ENCODE results near the gene MTUS2. TPM values are rescaled to one million over a fixed set of nuclear protein-coding genes. Genes with fewer than 3 reads are reported as not detected.

The MTUS2 gene
- total and polyA plus RNA-seq, 2 of the 8 experiments (the other 6 are each of a cell fraction or from before 2014, with no cell fraction given), result 0.18 to 0.80 TPM

DNA sequence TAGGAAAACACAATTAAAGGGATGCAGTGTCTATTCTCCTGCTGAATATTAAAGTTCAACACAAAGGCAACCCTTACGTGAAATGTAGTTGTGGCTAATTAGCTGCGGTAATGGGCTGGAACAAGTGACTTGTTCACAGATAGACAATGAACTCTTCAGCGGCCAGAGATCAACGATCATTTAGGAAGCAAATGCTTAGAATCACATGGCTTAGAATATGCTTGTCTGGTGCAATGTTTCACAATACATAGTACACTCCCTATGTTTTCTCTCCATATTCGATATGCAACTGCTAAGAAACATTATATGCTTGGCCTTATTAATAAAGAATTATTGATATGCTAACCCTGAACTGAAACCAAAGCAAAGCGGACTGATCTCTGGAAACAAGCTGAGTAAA is 25.7 kb upstream of the MTUS2 start (continued):
- TF ChIP-seq RNF2 (IDR thresholded peaks at IDR 0.05; ENCODE audit: borderline replicate concordance, low read depth, low read length, missing control alignments, poor library complexity, severe bottlenecking) (no peak), EZH2 (IDR thresholded peaks at IDR 0.05; ENCODE audit: low read depth, low read length, severe bottlenecking) (no peak), ZNF274 (IDR thresholded peaks at IDR 0.05; ENCODE audit: borderline replicate concordance, extremely low read depth, low read length) (no peak), TAF1 (IDR thresholded peaks at IDR 0.05; ENCODE audit: low read depth, low read length) (no peak), ASH2L (IDR thresholded peaks at IDR 0.05; ENCODE audit: low read length) (no peak), CEBPB (IDR thresholded peaks at IDR 0.05; ENCODE audit: low read depth, low read length) (no peak)
